K562 (cell line): Measurements from ENCODE around the gene ATG10. TPM values are rescaled to one million over a fixed set of nuclear protein-coding genes. Genes with fewer than 3 reads are reported as not detected.

Source experiments
- DNMT1 ChIP-seq: fragments of 450-650 bp; IDR thresholded peaks from 2 replicates; pipeline ENCODE4 v1.6.1; 2016; ENCODE audit warnings: antibody characterized with exemption, mild to moderate bottlenecking
- ZNF318 ChIP-seq, 2 experiments: fragments of 450-650 bp; IDR thresholded peaks; 2 replicates each; pipeline ENCODE4 v1.6.1; 2016; ENCODE audit warnings: mild to moderate bottlenecking in 2 of 2, borderline replicate concordance in 1 of 2, low read depth in 1 of 2, moderate library complexity in 1 of 2
- polyA plus RNA-seq, 8 experiments: library from polyadenylated mRNA; depleted of rRNA in 4 of 8; stranded (reverse) in 5 of 8; unstranded in 3 of 8; fragments of >200 nt; fragmentation: Nextera tagmentation in 2 of 8; fragmentation: Illumina TruSeq in 1 of 8; extraction: Ambion mirVana in 2 of 8; extraction: Trizol in 1 of 8; gene quantifications; 2 replicates each; pipeline versions ENCODE4 v1.2.1 to v1.2.3, GENCODE V29; 2011 to 2014; ENCODE audit warnings: inconsistent platforms in 1 of 8, missing spikeins in 1 of 8
- total RNA-seq, 7 experiments: library from RNA; depleted of rRNA in 6 of 7; stranded (reverse); fragments of >200 nt in 6 of 7; fragmentation: Illumina TruSeq in 2 of 7; extraction: Trizol in 2 of 7; gene quantifications; 2 replicates each; pipeline versions ENCODE4 v1.2.1 to v1.2.3, GENCODE V29; 2011 to 2021; ENCODE audit warnings: low replicate concordance in 1 of 7

Gene ATG10
- total and polyA plus RNA-seq, 9 of the 15 experiments (the other 6 are each of a cell fraction or from before 2014, with no cell fraction given) = 7.0 to 18.8 (median 14.6) TPM

- no peak for TF ChIP-seq ZNF318 (IDR thresholded peaks at IDR 0.05; ENCODE audit: borderline replicate concordance in 1 of 2, low read depth in 1 of 2)
- TF ChIP-seq DNMT1 = no peak
Observed at GRCh38 chr5:82234885-82235284, 263.1 kb downstream of the ATG10 start (continued).
